ENCODE results near the gene CTNNA1.

DNA sequence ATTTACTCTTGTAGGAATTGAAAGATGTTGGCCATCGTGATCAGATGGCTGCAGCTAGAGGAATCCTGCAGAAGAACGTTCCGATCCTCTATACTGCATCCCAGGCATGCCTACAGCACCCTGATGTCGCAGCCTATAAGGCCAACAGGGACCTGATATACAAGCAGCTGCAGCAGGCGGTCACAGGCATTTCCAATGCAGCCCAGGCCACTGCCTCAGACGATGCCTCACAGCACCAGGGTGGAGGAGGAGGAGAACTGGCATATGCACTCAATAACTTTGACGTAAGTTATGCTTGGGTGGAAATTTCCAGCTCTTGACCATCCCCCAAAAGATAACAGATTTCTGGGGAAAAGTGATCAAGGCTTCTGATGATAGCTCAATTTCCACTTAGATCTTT, 71.3 kb downstream of the CTNNA1 start:
- TF ChIP-seq, protein P1, sequence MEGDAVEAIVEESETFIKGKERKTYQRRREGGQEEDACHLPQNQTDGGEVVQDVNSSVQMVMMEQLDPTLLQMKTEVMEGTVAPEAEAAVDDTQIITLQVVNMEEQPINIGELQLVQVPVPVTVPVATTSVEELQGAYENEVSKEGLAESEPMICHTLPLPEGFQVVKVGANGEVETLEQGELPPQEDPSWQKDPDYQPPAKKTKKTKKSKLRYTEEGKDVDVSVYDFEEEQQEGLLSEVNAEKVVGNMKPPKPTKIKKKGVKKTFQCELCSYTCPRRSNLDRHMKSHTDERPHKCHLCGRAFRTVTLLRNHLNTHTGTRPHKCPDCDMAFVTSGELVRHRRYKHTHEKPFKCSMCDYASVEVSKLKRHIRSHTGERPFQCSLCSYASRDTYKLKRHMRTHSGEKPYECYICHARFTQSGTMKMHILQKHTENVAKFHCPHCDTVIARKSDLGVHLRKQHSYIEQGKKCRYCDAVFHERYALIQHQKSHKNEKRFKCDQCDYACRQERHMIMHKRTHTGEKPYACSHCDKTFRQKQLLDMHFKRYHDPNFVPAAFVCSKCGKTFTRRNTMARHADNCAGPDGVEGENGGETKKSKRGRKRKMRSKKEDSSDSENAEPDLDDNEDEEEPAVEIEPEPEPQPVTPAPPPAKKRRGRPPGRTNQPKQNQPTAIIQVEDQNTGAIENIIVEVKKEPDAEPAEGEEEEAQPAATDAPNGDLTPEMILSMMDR (IDR thresholded peaks at IDR 0.05; ENCODE audit: extremely low read depth in 1 of 2, insufficient read depth in 1 of 2, low read depth in 1 of 2, low read length in 2 of 2) = no peak
- TF ChIP-seq POLR2A (IDR thresholded peaks at IDR 0.05; ENCODE audit: low read depth, low read length) (no peak), MYC (IDR thresholded peaks at IDR 0.05; ENCODE audit: low read depth, low read length) (no peak), POLR2AphosphoS5 (IDR thresholded peaks at IDR 0.05; ENCODE audit: insufficient read depth, low read depth, low read length) (no peak), GATA2 (IDR thresholded peaks at IDR 0.05; ENCODE audit: insufficient read depth, insufficient read length, low read depth, low read length) (no peak)

Measured in endothelial cell of umbilical vein (primary cell).